SK-N-SH treated with all-trans-retinoic acid at 6 μM for 48 hours (cell line): Measurements from ENCODE around the gene INKA1.

Experiments
- ATAC-seq: fragments of 200-7000 bp; cut with Tn5 transposase; 3 replicates; pipeline ENCODE4 v1.9.1; 2020; ENCODE audit warnings: mild to moderate bottlenecking, moderate library complexity
- ARNTL ChIP-seq: fragments of 450-650 bp; formaldehyde crosslinking; IDR thresholded peaks from 2 replicates; pipeline ENCODE4 v1.5.0; 2020; ENCODE audit warnings: low read depth, mild to moderate bottlenecking, moderate library complexity, borderline replicate concordance
- BACH2 ChIP-seq: fragments of 250-450 bp; sonication (Bioruptor Pico); IDR thresholded peaks from 2 replicates; pipeline ENCODE4 v1.9.0; 2021; ENCODE audit warnings: mild to moderate bottlenecking, borderline replicate concordance
- CSDC2 ChIP-seq: fragments of 250-450 bp; sonication (Bioruptor Pico); IDR thresholded peaks from 2 replicates; pipeline ENCODE4 v1.5.0; 2020; ENCODE audit warnings: mild to moderate bottlenecking, moderate library complexity
- CSRNP3 ChIP-seq: fragments of 250-450 bp; sonication (Bioruptor Pico); IDR thresholded peaks from 2 replicates; pipeline ENCODE4 v1.5.1; 2021; ENCODE audit warnings: mild to moderate bottlenecking, moderate library complexity
- ESRRG ChIP-seq: fragments of 250-450 bp; sonication (Bioruptor Pico); IDR thresholded peaks from 2 replicates; pipeline ENCODE4 v1.6.1; 2021; ENCODE audit warnings: mild to moderate bottlenecking
- GLIS3 ChIP-seq: fragments of 250-450 bp; sonication (Bioruptor Pico); IDR thresholded peaks from 2 replicates; pipeline ENCODE4 v1.5.0; 2020; ENCODE audit warnings: mild to moderate bottlenecking, moderate library complexity
- ISL1 ChIP-seq: fragments of 250-450 bp; sonication (Bioruptor Pico); IDR thresholded peaks from 2 replicates; pipeline ENCODE4 v2.1.2; 2022; ENCODE audit warnings: mild to moderate bottlenecking, moderate library complexity
- PATZ1 ChIP-seq: fragments of 250-450 bp; sonication (Bioruptor Pico); IDR thresholded peaks from 2 replicates; pipeline ENCODE4 v1.8.0; 2020; ENCODE audit warnings: mild to moderate bottlenecking, moderate library complexity, borderline replicate concordance
- PPARA ChIP-seq: fragments of 250-450 bp; sonication (Bioruptor Pico); IDR thresholded peaks from 2 replicates; pipeline ENCODE4 v1.5.0; 2020; ENCODE audit warnings: mild to moderate bottlenecking, borderline replicate concordance
- RARB ChIP-seq: fragments of 250-450 bp; sonication (Bioruptor Pico); IDR thresholded peaks from 2 replicates; pipeline ENCODE4 v1.8.0; 2021; ENCODE audit warnings: mild to moderate bottlenecking, moderate library complexity
- SNAI2 ChIP-seq: fragments of 250-450 bp; sonication (Bioruptor Pico); IDR thresholded peaks from 2 replicates; pipeline ENCODE4 v1.5.0; 2020; ENCODE audit warnings: mild to moderate bottlenecking, moderate library complexity
- TOX ChIP-seq: fragments of 250-450 bp; sonication (Bioruptor Pico); IDR thresholded peaks from 2 replicates; pipeline ENCODE4 v1.8.0; 2021; ENCODE audit warnings: mild to moderate bottlenecking, moderate library complexity, borderline replicate concordance
- TSHZ2 ChIP-seq: fragments of 250-450 bp; sonication (Bioruptor Pico); IDR thresholded peaks from 2 replicates; pipeline ENCODE4 v1.5.0; 2020; ENCODE audit warnings: mild to moderate bottlenecking, moderate library complexity
- ZC3H10 ChIP-seq: fragments of 250-450 bp; sonication (Bioruptor Pico); IDR thresholded peaks from 2 replicates; pipeline ENCODE4 v1.5.1; 2021; ENCODE audit warnings: mild to moderate bottlenecking, moderate library complexity
- ZFP3 ChIP-seq: fragments of 250-450 bp; sonication (Bioruptor Pico); IDR thresholded peaks from 2 replicates; pipeline ENCODE4 v1.5.0; 2020; ENCODE audit warnings: mild to moderate bottlenecking, moderate library complexity
- ZFP30 ChIP-seq: fragments of 450-650 bp; formaldehyde crosslinking; IDR thresholded peaks from 2 replicates; pipeline ENCODE4 v1.5.0; 2022; ENCODE audit warnings: mild to moderate bottlenecking, moderate library complexity
- ZNF565 ChIP-seq: fragments of 450-650 bp; formaldehyde crosslinking; conservative IDR thresholded peaks from 2 replicates; pipeline ENCODE4 v1.5.0; 2020; ENCODE audit warnings: low read depth, mild to moderate bottlenecking, moderate library complexity
- ZNF70 ChIP-seq: fragments of 450-650 bp; formaldehyde crosslinking; IDR thresholded peaks from 2 replicates; pipeline ENCODE4 v1.5.0; 2020; ENCODE audit warnings: mild to moderate bottlenecking, moderate library complexity
- ZNF8 ChIP-seq: fragments of 450-650 bp; formaldehyde crosslinking; IDR thresholded peaks from 2 replicates; pipeline ENCODE4 v1.5.0; 2020; ENCODE audit warnings: mild to moderate bottlenecking, moderate library complexity
- TF ChIP-seq, protein P1 (sequence below): fragments of 250-450 bp; sonication (Bioruptor Pico); IDR thresholded peaks from 2 replicates; pipeline ENCODE4 v1.5.1; 2020; ENCODE audit warnings: low read depth, mild to moderate bottlenecking, moderate library complexity
- TF ChIP-seq, protein P2 (sequence below): fragments of 250-450 bp; sonication (Bioruptor Pico); IDR thresholded peaks from 2 replicates; pipeline ENCODE4 v1.8.0; 2021; ENCODE audit warnings: low read depth, mild to moderate bottlenecking, moderate library complexity, borderline replicate concordance

INKA1 gene

DNA sequence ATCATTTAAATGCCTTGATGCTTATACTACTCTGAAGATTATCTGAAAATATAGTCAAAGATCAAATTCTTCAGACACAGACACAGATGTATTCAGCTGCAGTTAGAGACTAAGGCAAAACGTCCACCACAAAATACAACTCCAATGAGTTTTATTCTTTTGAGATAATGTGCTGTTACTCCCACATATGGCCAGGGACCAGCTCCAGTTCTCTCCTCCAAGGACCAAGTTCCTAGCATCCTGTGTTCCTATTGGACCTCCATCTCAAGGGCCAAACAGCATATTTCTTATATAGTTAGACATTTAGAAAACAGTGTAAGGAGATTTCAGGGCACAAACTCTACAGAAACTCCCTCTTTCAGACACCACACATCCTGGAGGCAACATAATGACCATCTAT is 43.8 kb upstream of the INKA1 start (continued):
- no peak for TF ChIP-seq TSHZ2 (CRISPR knock-in tag)
- TF ChIP-seq ZFP30: no peak
- TF ChIP-seq ARNTL: no peak
- TF ChIP-seq ZNF70 (CRISPR knock-in tag): no peak
- no peak for TF ChIP-seq BACH2 (CRISPR knock-in tag)
- no peak for TF ChIP-seq TOX (CRISPR knock-in tag)
- TF ChIP-seq GLIS3: no peak

- no peak for ATAC-seq
- no peak for TF ChIP-seq PPARA (CRISPR knock-in tag)
- TF ChIP-seq ISL1: no peak
- TF ChIP-seq CSDC2 (CRISPR knock-in tag): no peak
- TF ChIP-seq TSHZ2 (CRISPR knock-in tag): no peak
- no peak for TF ChIP-seq PATZ1 (CRISPR knock-in tag)
- no peak for TF ChIP-seq BACH2 (CRISPR knock-in tag)
- no peak for TF ChIP-seq ZNF70 (CRISPR knock-in tag)
- no peak for TF ChIP-seq CSRNP3
- no peak for TF ChIP-seq SNAI2 (CRISPR knock-in tag)
- TF ChIP-seq, protein P1, sequence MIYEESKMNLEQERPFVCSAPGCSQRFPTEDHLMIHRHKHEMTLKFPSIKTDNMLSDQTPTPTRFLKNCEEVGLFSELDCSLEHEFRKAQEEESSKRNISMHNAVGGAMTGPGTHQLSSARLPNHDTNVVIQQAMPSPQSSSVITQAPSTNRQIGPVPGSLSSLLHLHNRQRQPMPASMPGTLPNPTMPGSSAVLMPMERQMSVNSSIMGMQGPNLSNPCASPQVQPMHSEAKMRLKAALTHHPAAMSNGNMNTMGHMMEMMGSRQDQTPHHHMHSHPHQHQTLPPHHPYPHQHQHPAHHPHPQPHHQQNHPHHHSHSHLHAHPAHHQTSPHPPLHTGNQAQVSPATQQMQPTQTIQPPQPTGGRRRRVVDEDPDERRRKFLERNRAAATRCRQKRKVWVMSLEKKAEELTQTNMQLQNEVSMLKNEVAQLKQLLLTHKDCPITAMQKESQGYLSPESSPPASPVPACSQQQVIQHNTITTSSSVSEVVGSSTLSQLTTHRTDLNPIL (CRISPR knock-in tag): no peak
- TF ChIP-seq ZFP30: no peak
- TF ChIP-seq ZNF8: no peak
- TF ChIP-seq ZFP3 (CRISPR knock-in tag): no peak
- TF ChIP-seq ZC3H10 (CRISPR knock-in tag): no peak
- no peak for TF ChIP-seq GLIS3
- no peak for TF ChIP-seq RARB
- no peak for TF ChIP-seq ARNTL
- TF ChIP-seq, protein P2, sequence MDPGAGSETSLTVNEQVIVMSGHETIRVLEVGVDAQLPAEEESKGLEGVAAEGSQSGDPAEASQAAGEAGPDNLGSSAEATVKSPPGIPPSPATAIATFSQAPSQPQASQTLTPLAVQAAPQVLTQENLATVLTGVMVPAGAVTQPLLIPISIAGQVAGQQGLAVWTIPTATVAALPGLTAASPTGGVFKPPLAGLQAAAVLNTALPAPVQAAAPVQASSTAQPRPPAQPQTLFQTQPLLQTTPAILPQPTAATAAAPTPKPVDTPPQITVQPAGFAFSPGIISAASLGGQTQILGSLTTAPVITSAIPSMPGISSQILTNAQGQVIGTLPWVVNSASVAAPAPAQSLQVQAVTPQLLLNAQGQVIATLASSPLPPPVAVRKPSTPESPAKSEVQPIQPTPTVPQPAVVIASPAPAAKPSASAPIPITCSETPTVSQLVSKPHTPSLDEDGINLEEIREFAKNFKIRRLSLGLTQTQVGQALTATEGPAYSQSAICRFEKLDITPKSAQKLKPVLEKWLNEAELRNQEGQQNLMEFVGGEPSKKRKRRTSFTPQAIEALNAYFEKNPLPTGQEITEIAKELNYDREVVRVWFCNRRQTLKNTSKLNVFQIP (CRISPR knock-in tag): no peak
- no peak for TF ChIP-seq ESRRG (CRISPR knock-in tag)
- no peak for TF ChIP-seq ZNF565 (CRISPR knock-in tag)
Observed at GRCh38 chr3:49761661-49762060, 41.4 kb upstream of the INKA1 start.
